ENCODE measurements around the gene PPFIA1. TPM values are rescaled to one million over a fixed set of nuclear protein-coding genes. Genes with fewer than 3 reads are reported as not detected.

Gene PPFIA1
- total and polyA plus RNA-seq, 10 of the 15 experiments (the other 5 are each of a cell fraction or from before 2014, with no cell fraction given): 5.2 to 26.2 (median 15.8) TPM

- Histone ChIP-seq H3K4me3 (no peak overlapping the region), H3K9me3 (replicated peaks; ENCODE audit: control insufficient read depth, insufficient read depth, low read length) (no peaks in the 10 kb centered on the region), H2AFZ (ENCODE audit: control insufficient read depth, low read depth, low read length) (no peak overlapping the region), H4K20me1 (ENCODE audit: control insufficient read depth, insufficient read depth) (no peaks in the 10 kb centered on the region), H3K79me2 (ENCODE audit: control insufficient read depth, insufficient read depth, low read length) (no peaks in the 10 kb centered on the region; the same call in 1 of the 2 replicates), H3K4me1 (ENCODE audit: control insufficient read depth, insufficient read depth, low read length) (no peaks in the 10 kb centered on the region), H3K27ac (ENCODE audit: control insufficient read depth, insufficient read depth) (no peak overlapping the region), H3K27me3 (replicated peaks in 1 of 2; ENCODE audit: control insufficient read depth in 2 of 2, insufficient read depth in 2 of 2, low read length in 1 of 2) (no peaks in the 10 kb centered on the region), H3K4me2 (ENCODE audit: control insufficient read depth, insufficient read depth) (no peak overlapping the region), H3K9ac (ENCODE audit: control insufficient read depth, insufficient read depth, low read length) (no peak overlapping the region), H3K36me3 (ENCODE audit: control insufficient read depth in 2 of 2, insufficient read depth in 2 of 2, low read length in 1 of 2) (peaks cover 2 to 6% of the 10 kb centered on the region in 2 experiments)
- ChIA-PET RAD21 (ENCODE audit: unreplicated experiment) (no interaction called here), POLR2A (no interaction called here), CTCF (interaction anchor here (0.6 kb wide), 1 partner anchor 374 kb away, joined by 4 read pairs; no protein-coding TSS in a partner anchor), SMC1A (ENCODE audit: uncharacterized antibody, unreplicated experiment) (no interaction called here)
- intact Hi-C loops (cut with micrococcal nuclease; ENCODE audit: unreplicated experiment): no loop called here
- TF ChIP-seq RELA (IDR thresholded peaks at IDR 0.05; ENCODE audit: borderline replicate concordance, partially characterized antibody) (no peak), STAT1 (conservative IDR thresholded peaks at IDR 0.05) (no peak), ZBTB4 (CRISPR knock-in tag; IDR thresholded peaks at IDR 0.05) (no peak), PAX8 (IDR thresholded peaks at IDR 0.05) (no peak)
- TF ChIP-seq, protein P1, sequence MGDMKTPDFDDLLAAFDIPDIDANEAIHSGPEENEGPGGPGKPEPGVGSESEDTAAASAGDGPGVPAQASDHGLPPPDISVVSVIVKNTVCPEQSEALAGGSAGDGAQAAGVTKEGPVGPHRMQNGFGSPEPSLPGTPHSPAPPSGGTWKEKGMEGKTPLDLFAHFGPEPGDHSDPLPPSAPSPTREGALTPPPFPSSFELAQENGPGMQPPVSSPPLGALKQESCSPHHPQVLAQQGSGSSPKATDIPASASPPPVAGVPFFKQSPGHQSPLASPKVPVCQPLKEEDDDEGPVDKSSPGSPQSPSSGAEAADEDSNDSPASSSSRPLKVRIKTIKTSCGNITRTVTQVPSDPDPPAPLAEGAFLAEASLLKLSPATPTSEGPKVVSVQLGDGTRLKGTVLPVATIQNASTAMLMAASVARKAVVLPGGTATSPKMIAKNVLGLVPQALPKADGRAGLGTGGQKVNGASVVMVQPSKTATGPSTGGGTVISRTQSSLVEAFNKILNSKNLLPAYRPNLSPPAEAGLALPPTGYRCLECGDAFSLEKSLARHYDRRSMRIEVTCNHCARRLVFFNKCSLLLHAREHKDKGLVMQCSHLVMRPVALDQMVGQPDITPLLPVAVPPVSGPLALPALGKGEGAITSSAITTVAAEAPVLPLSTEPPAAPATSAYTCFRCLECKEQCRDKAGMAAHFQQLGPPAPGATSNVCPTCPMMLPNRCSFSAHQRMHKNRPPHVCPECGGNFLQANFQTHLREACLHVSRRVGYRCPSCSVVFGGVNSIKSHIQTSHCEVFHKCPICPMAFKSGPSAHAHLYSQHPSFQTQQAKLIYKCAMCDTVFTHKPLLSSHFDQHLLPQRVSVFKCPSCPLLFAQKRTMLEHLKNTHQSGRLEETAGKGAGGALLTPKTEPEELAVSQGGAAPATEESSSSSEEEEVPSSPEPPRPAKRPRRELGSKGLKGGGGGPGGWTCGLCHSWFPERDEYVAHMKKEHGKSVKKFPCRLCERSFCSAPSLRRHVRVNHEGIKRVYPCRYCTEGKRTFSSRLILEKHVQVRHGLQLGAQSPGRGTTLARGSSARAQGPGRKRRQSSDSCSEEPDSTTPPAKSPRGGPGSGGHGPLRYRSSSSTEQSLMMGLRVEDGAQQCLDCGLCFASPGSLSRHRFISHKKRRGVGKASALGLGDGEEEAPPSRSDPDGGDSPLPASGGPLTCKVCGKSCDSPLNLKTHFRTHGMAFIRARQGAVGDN (IDR thresholded peaks at IDR 0.05): no peak
- WGBS (ENCODE audit: insufficient coverage, insufficient replicate concordance, low lambda C conversion rate, missing lambda C conversion rate): 92% methylated on average over 5 of the region's 6 CpGs
- BruUV-seq (replicated peaks): no TSS peak
- FAIRE-seq (no peak), ATAC-seq (no peak), DNase-seq (ENCODE audit: low read depth, low spot score) (no peak)
- in situ Hi-C loops (cut with MboI): no loop called here
Observed at GRCh38 chr11:70288721-70289120, 18.2 kb downstream of the PPFIA1 start.

Measured in GM12878 (cell line).